ENCODE data around the gene PPIA.

GRCh38 chr7:44847509-44847919, 51.0 kb downstream of the PPIA start:
- TF ChIP-seq RXRA (IDR thresholded peaks at IDR 0.05; ENCODE audit: borderline replicate concordance, low read depth) = no peak
- no peak for TF ChIP-seq POLR2AphosphoS5 (IDR thresholded peaks at IDR 0.05; ENCODE audit: low read depth, low read length)
